ENCODE data around the gene PBRM1.

- TF ChIP-seq EGR1 (IDR thresholded peaks at IDR 0.05; ENCODE audit: borderline replicate concordance, low read depth, low read length): no peak
- TF ChIP-seq EZH2 (IDR thresholded peaks at IDR 0.05; ENCODE audit: low read depth, low read length, severe bottlenecking): no peak
- TF ChIP-seq CTCF (IDR thresholded peaks at IDR 0.05; ENCODE audit: control extremely low read depth in 1 of 3, insufficient read depth in 1 of 3, low read depth in 1 of 3, low read length in 3 of 3): no peak
Measured at GRCh38 chr3:52518723-52519444, 166.8 kb downstream of the PBRM1 start.

All from H1 (cell line).